Measurements from ENCODE around the gene ABHD6.
A peak's percentile ranks its signal among the peaks of the same experiment; 100 is the strongest.
"Not testable (repeated sequence)": the region's sequence is repeated elsewhere in the genome, so short reads cannot be mapped to it uniquely, and the experiment has no call there.

The ABHD6 gene

DNA sequence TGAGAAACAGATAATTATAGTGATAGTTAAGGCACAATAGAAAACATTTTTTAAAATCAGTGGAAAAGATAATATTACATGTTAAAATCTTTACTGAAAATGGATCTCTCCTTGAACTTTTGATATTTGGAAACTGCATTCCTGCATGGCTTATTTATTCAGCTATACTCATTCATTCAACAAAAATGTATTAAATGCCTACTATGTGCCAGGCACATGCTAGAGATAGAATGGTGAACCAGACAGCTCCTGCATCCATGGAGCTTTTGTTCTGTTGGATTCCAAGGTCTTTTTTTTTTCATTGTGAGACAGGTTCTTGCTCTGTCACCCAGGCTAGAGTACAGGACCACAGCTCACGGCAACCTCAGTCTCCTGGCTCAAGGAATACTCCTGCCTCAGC, 99.6 kb downstream of the ABHD6 start:
- Histone ChIP-seq H2AFZ (ENCODE audit: low read depth, low read length, severe bottlenecking) (no peak overlapping the region), H3K9ac (ENCODE audit: low read length) (peak overlapping the region; percentile 19; the same call in 1 of the 2 replicates), H3K27me3 (ENCODE audit: low read length) (no peaks in the 10 kb centered on the region), H3K9me2 (replicated peaks; ENCODE audit: insufficient read depth, low read length) (no peaks in the 10 kb centered on the region), H3K9me3 (ENCODE audit: insufficient read depth, low read length) (no peaks in the 10 kb centered on the region), H3K79me2 (ENCODE audit: insufficient read depth, low read length) (peaks cover 73% of the 10 kb centered on the region), H3K4me3 (ENCODE audit: insufficient read depth, low read length, poor library complexity, severe bottlenecking) (no peak overlapping the region), H3K4me2 (ENCODE audit: low read depth, low read length, poor library complexity, severe bottlenecking) (peak overlapping the region; percentile 100), H4K20me1 (ENCODE audit: low read depth, low read length) (no peaks in the 10 kb centered on the region), H3K27ac (ENCODE audit: low read depth, low read length) (peak overlapping the region; percentile 98), H3K36me3 (ENCODE audit: low read length) (peaks cover 9% of the 10 kb centered on the region; the same call in 1 of the 2 replicates), H3F3A (ENCODE audit: insufficient read depth) (peaks cover 77% of the 10 kb centered on the region)
- TF ChIP-seq EZH2phosphoT487 (conservative IDR thresholded peaks at IDR 0.05; ENCODE audit: low read length) (no peak), CTCF (IDR thresholded peaks at IDR 0.05; ENCODE audit: insufficient read depth, low read length, poor library complexity, severe bottlenecking) (no peak)

- peaks cover 86% of the 10 kb centered on the region for H3F3A ChIP-seq (ENCODE audit: insufficient read depth)
Measured at GRCh38 chr3:58339146-58339545, 101.6 kb downstream of the ABHD6 start.

GRCh38 chr3:58340594-58341244, 103.1 kb downstream of the ABHD6 start:
- no peaks in the 10 kb centered on the region for H3K9me3 ChIP-seq (ENCODE audit: insufficient read depth, low read length)
- H3K27ac ChIP-seq (ENCODE audit: low read depth, low read length), result peak overlapping the region; percentile 98
- H3K79me2 ChIP-seq (ENCODE audit: insufficient read depth, low read length), result peaks cover 80% of the 10 kb centered on the region
- no peak overlapping the region for H3K4me3 ChIP-seq (ENCODE audit: insufficient read depth, low read length, poor library complexity, severe bottlenecking)
- H2AFZ ChIP-seq (ENCODE audit: low read depth, low read length, severe bottlenecking), result no peak overlapping the region
- no peaks in the 10 kb centered on the region for H3K27me3 ChIP-seq (ENCODE audit: low read length)
- peak overlapping the region; percentile 53 for H3K9ac ChIP-seq (ENCODE audit: low read length)
- H3K36me3 ChIP-seq (ENCODE audit: low read length), result peaks cover 9% of the 10 kb centered on the region; the same call in 1 of the 2 replicates
- no peaks in the 10 kb centered on the region for H3K9me2 ChIP-seq (replicated peaks; ENCODE audit: insufficient read depth, low read length)
- TF ChIP-seq EZH2phosphoT487 (conservative IDR thresholded peaks at IDR 0.05; ENCODE audit: low read length), result no peak
- TF ChIP-seq CTCF (IDR thresholded peaks at IDR 0.05; ENCODE audit: insufficient read depth, low read length, poor library complexity, severe bottlenecking), result no peak
- peaks cover 85% of the 10 kb centered on the region for H3F3A ChIP-seq (ENCODE audit: insufficient read depth)
- H4K20me1 ChIP-seq (ENCODE audit: low read depth, low read length), result no peaks in the 10 kb centered on the region
- H3K4me2 ChIP-seq (ENCODE audit: low read depth, low read length, poor library complexity, severe bottlenecking), result peak overlapping the region; percentile 63

More at GRCh38 chr3:58339146-58339545, 101.6 kb downstream of the ABHD6 start:
- peak overlapping the region; percentile 40 for H3K9ac ChIP-seq (ENCODE audit: low read length)
- H3K36me3 ChIP-seq (ENCODE audit: low read length); H3K9me2 ChIP-seq (replicated peaks; ENCODE audit: insufficient read depth, low read length); H2AFZ ChIP-seq (ENCODE audit: low read depth, low read length, severe bottlenecking); H4K20me1 ChIP-seq (ENCODE audit: low read depth, low read length); H3K27me3 ChIP-seq (ENCODE audit: low read length); H3K9me3 ChIP-seq (ENCODE audit: insufficient read depth, low read length): not testable (repeated sequence)
- H3K4me2 ChIP-seq (ENCODE audit: low read depth, low read length, poor library complexity, severe bottlenecking), result peak overlapping the region; percentile 100
- peak overlapping the region; percentile 16 for H3K4me3 ChIP-seq (ENCODE audit: insufficient read depth, low read length, poor library complexity, severe bottlenecking)
- H3K79me2 ChIP-seq (ENCODE audit: insufficient read depth, low read length), result peaks cover 80% of the 10 kb centered on the region
- H3K27ac ChIP-seq (ENCODE audit: low read depth, low read length), result peak overlapping the region; percentile 98

- H3K9ac ChIP-seq (ENCODE audit: low read length), result peak overlapping the region; percentile 53
- H2AFZ ChIP-seq (ENCODE audit: low read depth, low read length, severe bottlenecking), result no peak overlapping the region
- no peaks in the 10 kb centered on the region for H3K27me3 ChIP-seq (ENCODE audit: low read length)
- no peaks in the 10 kb centered on the region for H3K9me3 ChIP-seq (ENCODE audit: insufficient read depth, low read length)
- peak overlapping the region; percentile 63 for H3K4me2 ChIP-seq (ENCODE audit: low read depth, low read length, poor library complexity, severe bottlenecking)
- H3F3A ChIP-seq (ENCODE audit: insufficient read depth), result peaks cover 87% of the 10 kb centered on the region
- no peak overlapping the region for H3K4me3 ChIP-seq (ENCODE audit: insufficient read depth, low read length, poor library complexity, severe bottlenecking)
- H3K27ac ChIP-seq (ENCODE audit: low read depth, low read length), result peak overlapping the region; percentile 98
- no peaks in the 10 kb centered on the region for H3K9me2 ChIP-seq (replicated peaks; ENCODE audit: insufficient read depth, low read length)
- TF ChIP-seq EZH2phosphoT487 (conservative IDR thresholded peaks at IDR 0.05; ENCODE audit: low read length), result no peak
- TF ChIP-seq CTCF (IDR thresholded peaks at IDR 0.05; ENCODE audit: insufficient read depth, low read length, poor library complexity, severe bottlenecking), result no peak
- H4K20me1 ChIP-seq (ENCODE audit: low read depth, low read length), result no peaks in the 10 kb centered on the region
- peaks cover 81% of the 10 kb centered on the region for H3K79me2 ChIP-seq (ENCODE audit: insufficient read depth, low read length)
- peaks cover 9% of the 10 kb centered on the region; the same call in 1 of the 2 replicates for H3K36me3 ChIP-seq (ENCODE audit: low read length)
Measured at GRCh38 chr3:58341376-58341775, 103.8 kb downstream of the ABHD6 start.

All from SU-DHL-6 (cell line).